ENCODE results near the gene TMEM150C. TPM values are rescaled to one million over a fixed set of nuclear protein-coding genes. Genes with fewer than 3 reads are reported as not detected.

Gene TMEM150C
- total RNA-seq: 2.2 and 3.6 TPM in 2 replicates

GRCh38 chr4:82561786-82562563, at the start of gene TMEM150C:
TSS of gene TMEM150C (minus strand) at chr4:82561988. CDS start at chr4:82504657, 57,331 bp downstream.

Other genes with a start within 250 kb of the TMEM150C start
- 16.5 and 16.9 TPM in 2 replicates for gene HNRNPD, start 188.0 kb downstream of the TMEM150C start, total RNA-seq
- 109 and 116 TPM in 2 replicates for gene HNRNPDL, start 131.5 kb downstream of the TMEM150C start, total RNA-seq
- gene ENOPH1, start 131.4 kb downstream of the TMEM150C start, total RNA-seq: 25.6 and 26.1 TPM in 2 replicates
- 48.7 and 68.0 TPM in 2 replicates for gene SCD5, start 236.8 kb upstream of the TMEM150C start, total RNA-seq